Measurements from ENCODE around the gene PNMT.

DNA sequence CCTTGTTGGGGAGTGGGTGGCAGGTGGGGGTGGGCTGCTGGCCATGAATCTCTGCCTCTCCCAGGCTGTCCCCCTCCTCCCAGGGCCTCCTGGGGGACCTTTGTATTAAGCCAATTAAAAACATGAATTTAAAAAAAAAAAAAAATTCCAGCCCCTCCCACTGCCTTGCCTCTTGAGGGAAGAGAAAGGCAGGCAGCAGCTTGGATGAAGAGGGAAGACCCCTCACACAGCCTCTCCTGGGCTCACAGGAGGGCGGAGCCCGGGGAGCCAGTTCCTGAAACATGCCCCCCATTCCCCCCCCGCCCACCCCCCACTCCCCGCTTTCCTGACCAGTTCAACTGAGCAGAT is 4.9 kb upstream of the PNMT start:
- TF ChIP-seq, protein P1, sequence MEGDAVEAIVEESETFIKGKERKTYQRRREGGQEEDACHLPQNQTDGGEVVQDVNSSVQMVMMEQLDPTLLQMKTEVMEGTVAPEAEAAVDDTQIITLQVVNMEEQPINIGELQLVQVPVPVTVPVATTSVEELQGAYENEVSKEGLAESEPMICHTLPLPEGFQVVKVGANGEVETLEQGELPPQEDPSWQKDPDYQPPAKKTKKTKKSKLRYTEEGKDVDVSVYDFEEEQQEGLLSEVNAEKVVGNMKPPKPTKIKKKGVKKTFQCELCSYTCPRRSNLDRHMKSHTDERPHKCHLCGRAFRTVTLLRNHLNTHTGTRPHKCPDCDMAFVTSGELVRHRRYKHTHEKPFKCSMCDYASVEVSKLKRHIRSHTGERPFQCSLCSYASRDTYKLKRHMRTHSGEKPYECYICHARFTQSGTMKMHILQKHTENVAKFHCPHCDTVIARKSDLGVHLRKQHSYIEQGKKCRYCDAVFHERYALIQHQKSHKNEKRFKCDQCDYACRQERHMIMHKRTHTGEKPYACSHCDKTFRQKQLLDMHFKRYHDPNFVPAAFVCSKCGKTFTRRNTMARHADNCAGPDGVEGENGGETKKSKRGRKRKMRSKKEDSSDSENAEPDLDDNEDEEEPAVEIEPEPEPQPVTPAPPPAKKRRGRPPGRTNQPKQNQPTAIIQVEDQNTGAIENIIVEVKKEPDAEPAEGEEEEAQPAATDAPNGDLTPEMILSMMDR (IDR thresholded peaks at IDR 0.05) = no peak
- no peak for TF ChIP-seq EZH2 (IDR thresholded peaks at IDR 0.05; ENCODE audit: borderline replicate concordance, insufficient read depth, low read depth, low read length, poor library complexity, severe bottlenecking)
